H9 (cell line): ENCODE measurements around the gene GPRIN1. TPM values are rescaled to one million over a fixed set of nuclear protein-coding genes. Genes with fewer than 3 reads are reported as not detected.

Source experiments
- DNase-seq: peaks from one replicate; pipeline ENCODE4 v3.0.0-alpha.2; 2017
- H2AFZ ChIP-seq: one replicate; pipeline ENCODE4 v1.6.1; 2013; ENCODE audit warnings: mild to moderate bottlenecking, low read length, control low read depth, moderate library complexity
- H2AK5ac ChIP-seq: 2 replicates; pipeline ENCODE4 v1.6.1; 2013; ENCODE audit warnings: low read length, control low read depth, mixed read lengths; ENCODE audit not compliant: insufficient read length
- H2BK120ac ChIP-seq: one replicate; pipeline ENCODE4 v1.6.1; 2013; ENCODE audit warnings: low read depth, mild to moderate bottlenecking, low read length, control low read depth, inconsistent platforms; ENCODE audit not compliant: poor library complexity, severe bottlenecking
- H2BK12ac ChIP-seq: 2 replicates; pipeline ENCODE4 v1.6.1; 2013; ENCODE audit warnings: low read length, control low read depth, mixed read lengths, low read depth; ENCODE audit not compliant: insufficient read length
- H2BK15ac ChIP-seq: 2 replicates; pipeline ENCODE4 v1.6.1; 2013; ENCODE audit warnings: low read depth, low read length, control low read depth
- H2BK20ac ChIP-seq: one replicate; pipeline ENCODE4 v1.6.1; 2013; ENCODE audit warnings: low read depth, mild to moderate bottlenecking, low read length, control low read depth, inconsistent platforms; ENCODE audit not compliant: poor library complexity, severe bottlenecking
- H2BK5ac ChIP-seq: 2 replicates; pipeline ENCODE4 v1.6.1; 2013; ENCODE audit warnings: low read length, control low read depth, mixed read lengths; ENCODE audit not compliant: insufficient read length
- H3K14ac ChIP-seq: 2 replicates; pipeline ENCODE4 v1.6.1; 2013; ENCODE audit warnings: low read length, control low read depth; ENCODE audit not compliant: insufficient read depth
- H3K18ac ChIP-seq: 2 replicates; pipeline ENCODE4 v1.6.1; 2013; ENCODE audit warnings: low read depth, mild to moderate bottlenecking, mixed read lengths, low read length, control low read depth; ENCODE audit not compliant: insufficient read length
- H3K23ac ChIP-seq: 2 replicates; pipeline ENCODE4 v1.6.1; 2013; ENCODE audit warnings: low read length, control low read depth, mixed read lengths, low read depth; ENCODE audit not compliant: insufficient read length
- H3K23me2 ChIP-seq: 2 replicates; pipeline ENCODE4 v1.6.1; 2013; ENCODE audit warnings: low read depth, mild to moderate bottlenecking, mixed read lengths, low read length, control low read depth; ENCODE audit not compliant: insufficient read length, poor library complexity, severe bottlenecking
- H3K27ac ChIP-seq: 2 replicates; pipeline ENCODE4 v1.5.1; 2013; ENCODE audit warnings: low read length, control low read depth, mixed read lengths, low read depth; ENCODE audit not compliant: insufficient read length
- H3K27me3 ChIP-seq: 2 replicates; pipeline ENCODE4 v1.6.1; 2013; ENCODE audit warnings: low read length, control low read depth, inconsistent platforms; ENCODE audit not compliant: insufficient read depth
- H3K4ac ChIP-seq: 2 replicates; pipeline ENCODE4 v1.6.1; 2013; ENCODE audit warnings: low read depth, mild to moderate bottlenecking, control low read depth, inconsistent platforms, low read length, moderate library complexity
- H3K4me1 ChIP-seq: 2 replicates; pipeline ENCODE4 v1.6.1; 2013; ENCODE audit warnings: low read length, control low read depth, inconsistent platforms; ENCODE audit not compliant: insufficient read depth
- H3K4me2 ChIP-seq: 2 replicates; pipeline ENCODE4 v1.6.1; 2013; ENCODE audit warnings: low read length, control low read depth, mixed read lengths; ENCODE audit not compliant: insufficient read length, insufficient read depth
- H3K56ac ChIP-seq: 2 replicates; pipeline ENCODE4 v1.6.1; 2013; ENCODE audit warnings: low read depth, mild to moderate bottlenecking, mixed read lengths, low read length, control low read depth; ENCODE audit not compliant: insufficient read length
- H3K79me1 ChIP-seq: 2 replicates; pipeline ENCODE4 v1.6.1; 2013; ENCODE audit warnings: low read depth, mild to moderate bottlenecking, moderate library complexity, low read length, control low read depth, inconsistent platforms; ENCODE audit not compliant: insufficient read depth, poor library complexity, severe bottlenecking
- H3K79me2 ChIP-seq: 2 replicates; pipeline ENCODE4 v1.6.1; 2013; ENCODE audit warnings: low read length, control low read depth, inconsistent platforms; ENCODE audit not compliant: insufficient read depth
- H3K9ac ChIP-seq: 2 replicates; pipeline ENCODE4 v1.6.1; 2013; ENCODE audit warnings: low read length, control low read depth, mixed read lengths; ENCODE audit not compliant: insufficient read length; ENCODE audit errors: extremely low read depth
- H3K9me3 ChIP-seq: one replicate; pipeline ENCODE4 v1.6.1; 2013; ENCODE audit warnings: low read depth, low read length, inconsistent platforms; ENCODE audit not compliant: control insufficient read depth
- H3T11ph ChIP-seq: one replicate; pipeline ENCODE4 v1.6.1; 2013; ENCODE audit warnings: mild to moderate bottlenecking, low read length, control low read depth, inconsistent platforms
- H4K20me1 ChIP-seq: one replicate; pipeline ENCODE4 v1.6.1; 2013; ENCODE audit not compliant: control insufficient read depth, insufficient read length, insufficient read depth
- H4K5ac ChIP-seq: 2 replicates; pipeline ENCODE4 v1.6.1; 2013; ENCODE audit warnings: low read depth, mild to moderate bottlenecking, mixed read lengths, low read length, control low read depth; ENCODE audit not compliant: insufficient read length
- H4K8ac ChIP-seq: replicated peaks from 2 replicates; pipeline ENCODE4 v1.6.1; 2013; ENCODE audit warnings: low read length, control low read depth, mixed read lengths, low read depth; ENCODE audit not compliant: insufficient read length
- H4K91ac ChIP-seq: 2 replicates; pipeline ENCODE4 v1.6.1; 2013; ENCODE audit warnings: low read depth, mild to moderate bottlenecking, moderate library complexity, mixed read lengths, low read length, control low read depth; ENCODE audit not compliant: insufficient read length
- H3K27ac Mint-ChIP-seq, 3 experiments: 2 replicates in 2 of 3; 3 replicates in 1 of 3; pipeline ENCODE4 v1.8.0; 2020 to 2021; ENCODE audit warnings: mixed read lengths in 3 of 3, mild to moderate bottlenecking in 1 of 3, moderate library complexity in 1 of 3
- H3K27me3 Mint-ChIP-seq: 2 replicates; pipeline ENCODE4 v1.8.0; 2021; ENCODE audit warnings: low read depth, mild to moderate bottlenecking, moderate library complexity, mixed read lengths
- H3K36me3 Mint-ChIP-seq, 3 experiments: 2 replicates in 2 of 3; 3 replicates in 1 of 3; pipeline ENCODE4 v1.8.0; 2020 to 2021; ENCODE audit warnings: low read depth in 3 of 3, mixed read lengths in 3 of 3; ENCODE audit not compliant: insufficient read depth in 1 of 3
- H3K4me1 Mint-ChIP-seq, 2 experiments: 2 replicates each; pipeline ENCODE4 v1.8.0; 2020; ENCODE audit warnings: mixed read lengths in 2 of 2
- H3K4me3 Mint-ChIP-seq, 2 experiments: 2 replicates in 1 of 2; 3 replicates in 1 of 2; pipeline ENCODE4 v1.8.0; 2020 to 2021; ENCODE audit warnings: mild to moderate bottlenecking in 2 of 2, mixed read lengths in 2 of 2, moderate library complexity in 1 of 2
- H3K9me3 Mint-ChIP-seq, 2 experiments: 2 replicates in 1 of 2; 3 replicates in 1 of 2; pipeline ENCODE4 v1.8.0; 2020; ENCODE audit warnings: mild to moderate bottlenecking in 2 of 2, mixed read lengths in 2 of 2, moderate library complexity in 1 of 2
- WGBS: extraction: QIAGEN DNeasy Blood & Tissue Kit; methylation state at CpG from one replicate; pipeline ENCODE4 v1.1.7; 2013; ENCODE audit warnings: missing lambda C conversion rate, low lambda C conversion rate, mixed read lengths; ENCODE audit not compliant: insufficient read length; ENCODE audit errors: extremely low coverage; 5-methylcytosine and 5-hydroxymethylcytosine counted together
- total RNA-seq: library from RNA; stranded (reverse); gene quantifications from 2 replicates; pipeline ENCODE4 v1.2.1, GENCODE V29; 2021
- TF ChIP-seq, protein P1 (sequence below): fragments of 200-600 bp; sonication (generic); conservative IDR thresholded peaks from 3 replicates; pipeline ENCODE4 v1.8.0; 2021; ENCODE audit warnings: antibody characterized with exemption, mild to moderate bottlenecking

GPRIN1 gene
- total RNA-seq, 1 experiment from 2014 or later = 10.8 TPM

DNA sequence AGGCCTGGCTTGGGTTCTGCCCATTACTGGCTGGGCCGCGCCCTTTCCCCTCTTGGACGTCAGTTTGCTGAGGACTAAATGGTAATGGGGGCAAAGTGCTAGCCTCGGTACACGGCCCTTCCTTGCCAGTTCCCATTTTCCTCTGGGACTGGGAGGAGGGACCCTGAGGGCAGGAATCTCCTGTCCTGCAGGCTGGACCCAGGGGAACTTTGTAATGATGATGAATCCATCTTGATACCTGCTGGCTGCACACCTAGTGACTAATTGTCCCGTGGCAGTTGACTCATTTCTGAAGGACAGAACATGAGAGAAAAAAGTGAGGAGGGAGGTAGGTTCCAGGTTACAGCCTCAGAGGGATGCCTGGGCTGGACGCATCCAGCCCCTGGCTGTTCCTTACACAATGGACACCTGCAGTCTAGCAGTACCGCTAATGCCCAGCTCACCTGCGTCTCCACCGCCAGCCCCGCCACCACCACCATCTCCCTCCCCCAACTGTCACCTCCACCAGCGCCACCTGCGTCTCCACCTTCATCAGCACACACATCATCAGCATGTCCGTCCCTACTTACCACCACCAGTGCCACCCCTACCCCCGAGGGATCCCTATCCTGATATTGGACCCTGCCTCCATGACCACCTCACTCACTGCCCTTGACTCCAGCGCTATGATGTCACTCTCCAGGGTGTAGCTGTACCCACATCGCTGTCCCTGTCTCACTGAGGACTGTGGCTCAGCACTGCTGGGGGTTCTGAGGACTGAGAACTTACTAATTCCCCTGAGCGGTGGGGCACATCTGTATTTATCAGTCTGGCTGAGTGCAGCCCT is 56.5 kb downstream of the GPRIN1 start:
- Histone ChIP-seq H3K23me2 (no peaks in the 10 kb centered on the region), H4K5ac (no peak overlapping the region), H3K14ac (no peak overlapping the region), H4K20me1 (no peaks in the 10 kb centered on the region), H2BK15ac (no peak overlapping the region), H2AFZ (no peak overlapping the region), H3K79me1 (no peaks in the 10 kb centered on the region), H2BK5ac (no peak overlapping the region), H4K8ac (no peak overlapping the region), H3K27ac (no peak overlapping the region), H3K4me1 (no peaks in the 10 kb centered on the region), H3K79me2 (no peaks in the 10 kb centered on the region), H3K18ac (no peak overlapping the region), H3K23ac (no peak overlapping the region), H2AK5ac (no peak overlapping the region), H2BK20ac (no peak overlapping the region), H4K91ac (no peak overlapping the region), H3T11ph (no peak overlapping the region), H3K9me3 (no peaks in the 10 kb centered on the region), H3K27me3 (no peaks in the 10 kb centered on the region), H2BK120ac (no peak overlapping the region), H3K4me2 (no peak overlapping the region), H3K56ac (no peak overlapping the region), H2BK12ac (no peak overlapping the region), H3K4ac (no peak overlapping the region), H3K9ac (no peak overlapping the region)
- DNase-seq = no peak
- peaks cover 15 to 20% of the 10 kb centered on the region in 2 experiments for H3K4me1 Mint-ChIP-seq
- H3K27ac Mint-ChIP-seq = no peak overlapping the region; a peak in 2 of 7 replicates
- H3K4me3 Mint-ChIP-seq = no peak overlapping the region
- peaks cover 15% of the 10 kb centered on the region for H3K27me3 Mint-ChIP-seq
- H3K9me3 Mint-ChIP-seq = no peaks in the 10 kb centered on the region
- no peaks in the 10 kb centered on the region for H3K36me3 Mint-ChIP-seq
- WGBS = no CpG with 5 or more reads among the region's 18 CpGs
- TF ChIP-seq, protein P1, sequence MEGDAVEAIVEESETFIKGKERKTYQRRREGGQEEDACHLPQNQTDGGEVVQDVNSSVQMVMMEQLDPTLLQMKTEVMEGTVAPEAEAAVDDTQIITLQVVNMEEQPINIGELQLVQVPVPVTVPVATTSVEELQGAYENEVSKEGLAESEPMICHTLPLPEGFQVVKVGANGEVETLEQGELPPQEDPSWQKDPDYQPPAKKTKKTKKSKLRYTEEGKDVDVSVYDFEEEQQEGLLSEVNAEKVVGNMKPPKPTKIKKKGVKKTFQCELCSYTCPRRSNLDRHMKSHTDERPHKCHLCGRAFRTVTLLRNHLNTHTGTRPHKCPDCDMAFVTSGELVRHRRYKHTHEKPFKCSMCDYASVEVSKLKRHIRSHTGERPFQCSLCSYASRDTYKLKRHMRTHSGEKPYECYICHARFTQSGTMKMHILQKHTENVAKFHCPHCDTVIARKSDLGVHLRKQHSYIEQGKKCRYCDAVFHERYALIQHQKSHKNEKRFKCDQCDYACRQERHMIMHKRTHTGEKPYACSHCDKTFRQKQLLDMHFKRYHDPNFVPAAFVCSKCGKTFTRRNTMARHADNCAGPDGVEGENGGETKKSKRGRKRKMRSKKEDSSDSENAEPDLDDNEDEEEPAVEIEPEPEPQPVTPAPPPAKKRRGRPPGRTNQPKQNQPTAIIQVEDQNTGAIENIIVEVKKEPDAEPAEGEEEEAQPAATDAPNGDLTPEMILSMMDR = no peak
